Right ventricle myocardium inferior (tissue), 1 donor: ENCODE measurements around the gene ZG16. TPM values are rescaled to one million over a fixed set of nuclear protein-coding genes. Genes with fewer than 3 reads are reported as not detected.

ENCODE experiments used
- total RNA-seq: library from RNA; stranded (reverse); fragmentation: NEBNext Ultra II Directional; extraction: Animal tissue kit (Norgen Biotek cat#: 25700); gene quantifications from one replicate; pipeline ENCODE4 v1.2.1, GENCODE V29; 2021
- donor health status: DM: no; HTN: yes; CAD: no; lungs with severe emphysema.

ZG16 gene
- total RNA-seq, 1 donor from 2014 or later: not detected

Other genes starting within 250 kb of the ZG16 start
- gene SPN, start 115.0 kb upstream of the ZG16 start, total RNA-seq: 1.3 TPM
- gene QPRT, start 99.1 kb upstream of the ZG16 start, total RNA-seq: 29.2 TPM
- 0.73 TPM for gene C16orf54, start 32.3 kb upstream of the ZG16 start, total RNA-seq
- 53.3 TPM for gene KIF22, start 12.5 kb downstream of the ZG16 start, total RNA-seq
- gene MAZ, start 28.3 kb downstream of the ZG16 start, total RNA-seq: 92.0 TPM
- gene PRRT2, start 33.9 kb downstream of the ZG16 start, total RNA-seq: 3.2 TPM
- 15.6 TPM for gene PAGR1, start 37.9 kb downstream of the ZG16 start, total RNA-seq
- 51.5 TPM for gene MVP, start 42.2 kb downstream of the ZG16 start, total RNA-seq
- 65.8 TPM for gene CDIPT, start 85.0 kb downstream of the ZG16 start, total RNA-seq
- gene SEZ6L2, start 121.3 kb downstream of the ZG16 start, total RNA-seq: 0.43 TPM
- 0.19 TPM for gene ASPHD1, start 122.2 kb downstream of the ZG16 start, total RNA-seq
- 8.0 TPM for gene KCTD13, start 148.0 kb downstream of the ZG16 start, total RNA-seq
- 74.4 TPM for gene TMEM219, start 183.8 kb downstream of the ZG16 start, total RNA-seq
- gene TAOK2, start 195.6 kb downstream of the ZG16 start, total RNA-seq: 32.7 TPM
- gene HIRIP3, start 217.4 kb downstream of the ZG16 start, total RNA-seq: 20.2 TPM
- gene INO80E, start 218.0 kb downstream of the ZG16 start, total RNA-seq: 32.4 TPM
- gene DOC2A, start 232.8 kb downstream of the ZG16 start, total RNA-seq: 0.35 TPM
- not detected for gene C16orf92, start 244.9 kb downstream of the ZG16 start, total RNA-seq